UCSD-AML1 (cell line): ENCODE results near the gene HRH2.
"Not testable (repeated sequence)": the region's sequence is repeated elsewhere in the genome, so short reads cannot be mapped to it uniquely, and the experiment has no call there.

ENCODE experiments used
- DNase-seq: peaks from one replicate; lab custom pipeline; 2025; ENCODE audit not compliant: unreplicated experiment; lab: John Stamatoyannopoulos, UW

Gene HRH2

GRCh38 chr5:175657593-175658271 is at the start of gene HRH2:
HRH2 (plus strand) TSS chr5:175658071; CDS start chr5:175683234, 25,163 bp downstream.
- peak; percentile 36 for DNase-seq

GRCh38 chr5:175609526-175609925 is 48.3 kb upstream of the HRH2 start:
- no peak for DNase-seq

GRCh38 chr5:175610381-175610780 is 47.5 kb upstream of the HRH2 start:
- DNase-seq, result no peak

GRCh38 chr5:175610898-175611297 is 47.0 kb upstream of the HRH2 start:
- DNase-seq, result no peak

GRCh38 chr5:175614223-175614815 is 43.6 kb upstream of the HRH2 start:
- no peak for DNase-seq

GRCh38 chr5:175614861-175615260 is 43.0 kb upstream of the HRH2 start:
- no peak for DNase-seq

- DNase-seq, result no peak
Observed at GRCh38 chr5:175616083-175616482, 41.8 kb upstream of the HRH2 start.

GRCh38 chr5:175616527-175616926 is 41.3 kb upstream of the HRH2 start:
- not testable (repeated sequence) for DNase-seq

GRCh38 chr5:175617447-175617846 is 40.4 kb upstream of the HRH2 start:
- no peak for DNase-seq

GRCh38 chr5:175620527-175620926 is 37.3 kb upstream of the HRH2 start:
- no peak for DNase-seq

GRCh38 chr5:175621971-175622370 is 35.9 kb upstream of the HRH2 start:
- no peak for DNase-seq

GRCh38 chr5:175623088-175623487 is 34.8 kb upstream of the HRH2 start:
- DNase-seq, result no peak

- DNase-seq, result no peak
Observed at GRCh38 chr5:175624316-175624715, 33.6 kb upstream of the HRH2 start.

- DNase-seq, result no peak
Observed at GRCh38 chr5:175627005-175627404, 30.9 kb upstream of the HRH2 start.

- DNase-seq, result no peak
Observed at GRCh38 chr5:175627739-175628138, 30.1 kb upstream of the HRH2 start.

- DNase-seq, result no peak
Observed at GRCh38 chr5:175628668-175629067, 29.2 kb upstream of the HRH2 start.

- no peak for DNase-seq
Observed at GRCh38 chr5:175629261-175629660, 28.6 kb upstream of the HRH2 start.

GRCh38 chr5:175629793-175630192 is 28.1 kb upstream of the HRH2 start:
- no peak for DNase-seq

- no peak for DNase-seq
Observed at GRCh38 chr5:175635854-175636584, 21.9 kb upstream of the HRH2 start.

- no peak for DNase-seq
Observed at GRCh38 chr5:175638305-175638704, 19.6 kb upstream of the HRH2 start.

- DNase-seq, result no peak
Observed at GRCh38 chr5:175640106-175640775, 17.6 kb upstream of the HRH2 start.

- no peak for DNase-seq
Observed at GRCh38 chr5:175642998-175643397, 14.9 kb upstream of the HRH2 start.
